Suprapubic skin (tissue), 4 donors: ENCODE data around the gene ZSWIM6. TPM values are rescaled to one million over a fixed set of nuclear protein-coding genes. Genes with fewer than 3 reads are reported as not detected.
A peak's percentile ranks its signal among the peaks of the same experiment; 100 is the strongest.

ENCODE experiments used
- DNase-seq, 2 donors: peaks; one replicate each; pipeline ENCODE4 v3.0.0-alpha.2; 2019; ENCODE audit warnings: low spot score in 2 of 2
- H3K27ac ChIP-seq: fragments of 200-600 bp; sonication (generic); one replicate; pipeline ENCODE4 v1.5.1; 2019
- H3K27me3 ChIP-seq: fragments of 200-600 bp; sonication (generic); one replicate; pipeline ENCODE4 v1.5.1; 2019
- H3K36me3 ChIP-seq: fragments of 200-600 bp; sonication (generic); one replicate; pipeline ENCODE4 v1.5.1; 2019
- H3K4me1 ChIP-seq: fragments of 200-600 bp; sonication (generic); one replicate; pipeline ENCODE4 v1.5.1; 2019
- H3K4me3 ChIP-seq: fragments of 200-600 bp; sonication (generic); one replicate; pipeline ENCODE4 v1.5.1; 2019; ENCODE audit warnings: mild to moderate bottlenecking
- H3K9me3 ChIP-seq: fragments of 200-600 bp; sonication (generic); one replicate; pipeline ENCODE4 v1.5.1; 2019
- CTCF ChIP-seq, 2 donors: fragments of 200-600 bp in 1 of 2; fragments of 450-650 bp in 1 of 2; sonication (generic) in 1 of 2; IDR thresholded peaks; one replicate each; pipeline ENCODE4 v1.5.1; 2016 to 2019; ENCODE audit warnings: antibody characterized with exemption in 2 of 2, mild to moderate bottlenecking in 1 of 2, moderate library complexity in 1 of 2
- EP300 ChIP-seq: sonication (generic); formaldehyde crosslinking; IDR thresholded peaks from one replicate; pipeline ENCODE4 v1.6.1; 2017; ENCODE audit warnings: antibody characterized with exemption
- POLR2A ChIP-seq, 2 donors: fragments of 450-650 bp; IDR thresholded peaks; one replicate each; pipeline ENCODE4 v1.6.1; 2017; ENCODE audit warnings: antibody characterized with exemption in 2 of 2, mild to moderate bottlenecking in 2 of 2, moderate library complexity in 2 of 2
- POLR2AphosphoS5 ChIP-seq, 3 donors: sonication (generic); formaldehyde crosslinking; IDR thresholded peaks; one replicate each; pipeline ENCODE4 v1.6.1; 2017; ENCODE audit warnings: antibody characterized with exemption in 3 of 3
- WGBS: methylation state at CpG from one replicate; pipeline ENCODE4 v1.1.5; 2018; 5-methylcytosine and 5-hydroxymethylcytosine counted together
- total RNA-seq, 4 donors: library from RNA; depleted of rRNA; stranded (reverse); fragments of >200 nt; gene quantifications; one replicate each; pipeline ENCODE4 v1.1.0, GENCODE V29; 2016

Gene ZSWIM6
- total RNA-seq, 4 donors from 2014 or later: 7.3 to 12.2 (median 8.2) TPM

- no peak overlapping the region for H3K27ac ChIP-seq
- DNase-seq: no peak
- H3K4me3 ChIP-seq: no peak overlapping the region
- no peaks in the 10 kb centered on the region for H3K9me3 ChIP-seq
- peaks cover 28% of the 10 kb centered on the region for H3K4me1 ChIP-seq
- TF ChIP-seq CTCF (IDR thresholded peaks at IDR 0.05): no peak
- no peak for TF ChIP-seq POLR2A (IDR thresholded peaks at IDR 0.05)
- TF ChIP-seq POLR2AphosphoS5 (IDR thresholded peaks at IDR 0.05): no peak
- no peak for TF ChIP-seq EP300
- no peaks in the 10 kb centered on the region for H3K27me3 ChIP-seq
- WGBS: 68% methylated on average over 7 of the region's 7 CpGs
- H3K36me3 ChIP-seq: no peaks in the 10 kb centered on the region
Observed at GRCh38 chr5:61328791-61329549, 3.1 kb upstream of the ZSWIM6 start.

- no peak for DNase-seq
- Histone ChIP-seq H3K4me3 (peak overlapping the region; percentile 87), H3K9me3 (no peaks in the 10 kb centered on the region), H3K4me1 (peaks cover 35% of the 10 kb centered on the region), H3K36me3 (no peaks in the 10 kb centered on the region), H3K27me3 (no peaks in the 10 kb centered on the region), H3K27ac (peak overlapping the region; percentile 83)
- WGBS: 72% methylated on average over 10 of the region's 10 CpGs
- TF ChIP-seq POLR2A (IDR thresholded peaks at IDR 0.05) (no peak), EP300 (no peak), CTCF (IDR thresholded peaks at IDR 0.05) (no peak), POLR2AphosphoS5 (IDR thresholded peaks at IDR 0.05) (no peak)
Observed at GRCh38 chr5:61329550-61330128, 2.4 kb upstream of the ZSWIM6 start.

- TF ChIP-seq CTCF (IDR thresholded peaks at IDR 0.05): no peak
- TF ChIP-seq POLR2AphosphoS5 (IDR thresholded peaks at IDR 0.05): no peak
- TF ChIP-seq EP300: no peak
- no peak for TF ChIP-seq POLR2A (IDR thresholded peaks at IDR 0.05)
- H3K4me3 ChIP-seq: peak overlapping the region; percentile 87
- WGBS: 4% methylated on average over 20 of the region's 30 CpGs
Observed at GRCh38 chr5:61330341-61330844, 1.7 kb upstream of the ZSWIM6 start.

DNA sequence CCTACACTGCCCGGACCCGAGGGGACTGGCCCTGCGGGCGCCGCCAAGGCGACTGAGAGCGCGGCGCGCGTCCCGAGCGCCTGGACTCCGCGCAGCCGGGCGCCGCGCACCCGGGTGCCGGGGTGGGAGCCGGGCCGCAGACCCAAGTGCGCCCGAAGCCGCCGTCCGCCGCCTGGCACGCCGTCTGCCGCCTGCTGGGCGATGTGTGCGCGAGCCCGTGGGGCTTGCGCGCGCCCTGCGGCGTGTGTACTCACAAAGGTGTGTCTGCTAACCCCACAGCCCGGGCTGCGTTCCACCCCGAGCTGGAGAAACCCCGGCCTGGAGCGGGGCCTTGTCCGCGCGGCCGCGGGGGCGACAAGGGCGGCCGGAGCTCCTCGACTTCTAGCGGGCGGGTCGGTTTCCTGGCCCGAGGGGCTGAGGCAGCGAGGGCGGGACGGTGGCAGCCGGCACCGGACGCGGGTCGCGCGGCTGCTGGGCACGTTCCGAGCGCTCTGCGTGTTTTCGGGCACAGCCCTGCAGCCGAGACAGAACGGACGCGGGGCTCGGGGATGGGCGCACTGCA is 1.1 kb upstream of the ZSWIM6 start:
- DNase-seq: peak in 1 of 2 donors; percentile 80
- WGBS: 0% methylated on average over 1 of the region's 80 CpGs
- TF ChIP-seq CTCF (IDR thresholded peaks at IDR 0.05) (peak in 1 of 2 donors; percentile 43), EP300 (no peak)
- Histone ChIP-seq H3K4me3 (peak overlapping the region; percentile 87), H3K4me1 (peaks cover 47% of the 10 kb centered on the region), H3K27me3 (no peaks in the 10 kb centered on the region), H3K9me3 (no peaks in the 10 kb centered on the region), H3K27ac (peak overlapping the region; percentile 83), H3K36me3 (no peaks in the 10 kb centered on the region)

More at GRCh38 chr5:61330341-61330844, 1.7 kb upstream of the ZSWIM6 start:
- peak overlapping the region; percentile 83 for H3K27ac ChIP-seq
- H3K9me3 ChIP-seq: no peaks in the 10 kb centered on the region
- H3K4me1 ChIP-seq: peaks cover 43% of the 10 kb centered on the region
- no peaks in the 10 kb centered on the region for H3K36me3 ChIP-seq
- DNase-seq: peak in 1 of 2 donors; percentile 69
- no peaks in the 10 kb centered on the region for H3K27me3 ChIP-seq

- Histone ChIP-seq H3K27ac (peak overlapping the region; percentile 83), H3K4me3 (peak overlapping the region; percentile 87), H3K9me3 (no peaks in the 10 kb centered on the region), H3K27me3 (no peaks in the 10 kb centered on the region), H3K36me3 (no peaks in the 10 kb centered on the region), H3K4me1 (peaks cover 47% of the 10 kb centered on the region)
- TF ChIP-seq CTCF (IDR thresholded peaks at IDR 0.05): no peak
- TF ChIP-seq POLR2A (IDR thresholded peaks at IDR 0.05): no peak
- TF ChIP-seq EP300: no peak
- TF ChIP-seq POLR2AphosphoS5 (IDR thresholded peaks at IDR 0.05): no peak
- DNase-seq: peak in 1 of 2 donors; percentile 75
- WGBS: no CpG with 5 or more reads among the region's 69 CpGs
Observed at GRCh38 chr5:61332358-61332749, 296 bp downstream of the ZSWIM6 start.
